GM19455 (cell line): ENCODE results near the gene GPC5.
A peak's percentile ranks its signal among the peaks of the same experiment; 100 is the strongest.
"Not testable (repeated sequence)": the region's sequence is repeated elsewhere in the genome, so short reads cannot be mapped to it uniquely, and the experiment has no call there.

ENCODE experiments used
- ATAC-seq: cut with Tn5 transposase; IDR thresholded peaks from one replicate; pipeline ENCODE4 v1.9.1; 2021; ENCODE audit not compliant: unreplicated experiment

The GPC5 gene

DNA sequence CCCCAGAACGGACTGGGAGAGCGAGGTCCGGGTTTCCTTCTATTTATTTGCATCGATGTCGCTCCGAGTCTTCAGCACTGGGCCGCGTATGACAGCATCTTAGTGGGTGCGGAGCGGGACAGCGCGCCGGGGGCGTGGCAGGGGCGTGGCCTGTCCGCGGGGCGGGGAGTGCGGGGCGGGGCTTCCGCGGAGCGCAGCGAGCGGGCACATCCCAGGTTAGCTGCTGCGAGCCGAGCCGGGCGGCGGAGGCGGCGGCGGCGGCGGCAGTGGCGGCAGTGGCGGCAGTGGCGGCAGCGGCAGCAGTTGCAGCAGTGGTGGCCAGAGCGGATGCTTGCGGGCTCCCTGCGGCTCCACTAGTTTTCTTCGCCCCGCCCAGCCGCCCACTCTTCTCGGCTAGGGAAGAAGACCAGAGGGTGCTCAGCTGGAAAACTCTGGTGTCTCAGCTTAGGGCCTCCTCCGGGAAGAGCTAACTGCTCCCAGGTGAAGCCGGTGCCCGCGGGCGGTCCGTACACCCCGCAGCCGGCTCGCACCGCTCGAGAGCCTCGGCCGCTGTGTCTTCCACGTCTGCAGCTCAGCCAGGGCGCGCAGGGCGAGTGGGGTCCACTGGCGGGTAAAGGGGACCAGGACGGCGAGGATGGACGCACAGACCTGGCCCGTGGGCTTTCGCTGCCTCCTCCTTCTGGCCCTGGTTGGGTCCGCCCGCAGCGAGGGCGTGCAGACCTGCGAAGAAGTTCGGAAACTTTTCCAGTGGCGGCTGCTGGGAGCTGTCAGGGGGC, at the start of gene GPC5:
Gene GPC5, plus strand, starts transcription at position 209 of the 776 bp plus-strand sequence.
- ATAC-seq, result peak; percentile 95

DNA sequence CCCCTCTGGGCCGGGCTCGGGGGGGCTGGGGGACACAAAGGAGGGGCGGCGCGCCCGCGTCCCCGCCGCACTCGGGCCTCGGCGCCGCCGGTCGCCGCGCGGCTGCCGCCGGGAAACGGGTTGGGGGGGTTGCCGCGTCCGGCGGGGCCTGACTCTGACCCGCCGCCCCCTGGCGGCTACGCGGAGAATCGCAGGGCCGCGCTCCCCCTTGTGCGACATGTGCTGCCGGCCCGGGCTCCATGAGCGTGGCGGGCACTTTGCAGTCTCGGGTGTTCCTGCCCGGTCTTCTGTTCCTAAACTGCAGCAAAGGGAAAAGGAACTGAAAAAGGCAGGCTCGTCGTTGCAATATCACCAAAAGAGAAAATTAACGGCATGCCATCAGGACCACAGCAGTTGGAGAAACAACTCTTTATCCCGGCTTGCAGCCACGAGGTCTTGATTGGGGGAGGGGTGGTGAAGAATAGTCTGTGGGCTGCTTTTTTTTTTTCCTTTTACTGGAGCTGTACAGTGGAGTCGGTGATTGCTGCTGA, 49.5 kb upstream of the GPC5 start:
- peak; percentile 53 for ATAC-seq

DNA sequence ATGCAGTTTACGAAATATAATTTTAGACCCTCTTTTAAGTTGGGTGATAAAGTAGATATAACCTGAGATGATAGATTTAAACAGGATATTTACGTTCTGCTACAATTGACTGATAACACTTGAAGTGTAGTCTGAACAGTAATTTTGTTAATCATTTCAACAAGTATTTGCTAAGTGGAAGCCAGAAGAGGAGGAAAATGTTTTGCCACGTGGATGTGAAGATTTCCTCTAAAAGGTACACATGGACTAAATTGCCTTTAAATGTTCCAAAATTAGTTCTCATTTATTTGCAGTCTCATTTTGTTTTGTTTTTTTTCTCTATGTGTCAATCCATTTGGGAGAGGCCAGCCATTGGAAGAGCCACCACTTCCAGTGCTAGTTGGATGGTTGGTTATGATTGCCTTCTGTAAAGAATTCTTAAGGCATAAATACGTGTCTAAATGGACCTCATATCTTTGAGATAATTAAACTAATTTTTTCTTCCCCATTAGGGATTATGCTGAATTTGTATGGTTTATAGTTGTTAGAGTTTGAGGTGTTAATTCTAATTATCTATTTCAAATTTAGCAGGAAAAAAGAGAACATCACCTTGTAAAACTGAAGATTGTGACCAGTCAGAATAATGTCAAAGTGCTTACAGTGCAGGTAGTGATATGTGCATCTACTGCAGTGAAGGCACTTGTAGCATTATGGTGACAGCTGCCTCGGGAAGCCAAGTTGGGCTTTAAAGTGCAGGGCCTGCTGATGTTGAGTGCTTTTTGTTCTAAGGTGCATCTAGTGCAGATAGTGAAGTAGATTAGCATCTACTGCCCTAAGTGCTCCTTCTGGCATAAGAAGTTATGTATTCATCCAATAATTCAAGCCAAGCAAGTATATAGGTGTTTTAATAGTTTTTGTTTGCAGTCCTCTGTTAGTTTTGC, 48.2 kb upstream of the GPC5 start:
- ATAC-seq, result no peak

DNA sequence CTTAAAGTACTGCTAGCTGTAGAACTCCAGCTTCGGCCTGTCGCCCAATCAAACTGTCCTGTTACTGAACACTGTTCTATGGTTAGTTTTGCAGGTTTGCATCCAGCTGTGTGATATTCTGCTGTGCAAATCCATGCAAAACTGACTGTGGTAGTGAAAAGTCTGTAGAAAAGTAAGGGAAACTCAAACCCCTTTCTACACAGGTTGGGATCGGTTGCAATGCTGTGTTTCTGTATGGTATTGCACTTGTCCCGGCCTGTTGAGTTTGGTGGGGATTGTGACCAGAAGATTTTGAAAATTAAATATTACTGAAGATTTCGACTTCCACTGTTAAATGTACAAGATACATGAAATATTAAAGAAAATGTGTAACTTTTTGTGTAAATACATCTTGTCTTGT, 47.3 kb upstream of the GPC5 start:
- no peak for ATAC-seq

DNA sequence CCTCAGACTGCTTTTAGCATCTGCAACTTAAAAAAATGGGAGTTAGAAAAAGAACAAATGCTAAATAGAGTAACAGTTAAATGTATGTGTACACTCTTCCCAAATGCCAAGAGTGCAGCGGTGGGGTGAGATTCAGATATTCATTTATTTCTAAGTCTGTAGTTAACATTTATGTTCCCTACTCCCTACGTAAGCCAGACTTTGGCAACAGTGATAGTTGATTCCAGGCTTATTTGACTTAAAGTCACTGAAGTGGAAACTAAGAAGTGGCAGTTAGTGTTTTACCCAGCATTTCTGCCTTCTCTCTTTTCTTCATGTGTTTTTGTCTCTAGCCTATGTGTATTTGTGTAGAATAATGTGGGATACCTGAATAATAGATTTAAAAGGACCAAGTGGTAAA, 46.4 kb upstream of the GPC5 start:
- ATAC-seq, result no peak

DNA sequence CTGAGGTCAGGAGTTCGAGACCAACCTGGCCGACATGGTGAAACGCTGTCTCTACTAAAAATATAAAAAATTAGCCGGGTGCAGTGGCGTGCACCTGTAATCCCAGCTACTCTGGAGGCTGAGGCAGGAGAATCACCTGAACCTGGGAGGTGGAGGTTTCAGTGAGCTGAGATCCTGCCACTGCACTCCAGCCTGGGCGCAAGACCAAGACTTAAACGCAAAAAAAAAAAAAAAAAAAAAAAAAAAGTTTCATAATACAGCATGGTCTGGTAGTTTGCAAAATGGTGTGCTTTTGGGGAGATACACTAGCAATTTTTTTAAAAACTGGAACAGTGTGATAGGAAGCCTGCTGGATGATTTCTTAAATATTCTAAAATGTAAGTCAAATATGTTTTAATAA, 45.5 kb upstream of the GPC5 start:
- not testable (repeated sequence) for ATAC-seq

DNA sequence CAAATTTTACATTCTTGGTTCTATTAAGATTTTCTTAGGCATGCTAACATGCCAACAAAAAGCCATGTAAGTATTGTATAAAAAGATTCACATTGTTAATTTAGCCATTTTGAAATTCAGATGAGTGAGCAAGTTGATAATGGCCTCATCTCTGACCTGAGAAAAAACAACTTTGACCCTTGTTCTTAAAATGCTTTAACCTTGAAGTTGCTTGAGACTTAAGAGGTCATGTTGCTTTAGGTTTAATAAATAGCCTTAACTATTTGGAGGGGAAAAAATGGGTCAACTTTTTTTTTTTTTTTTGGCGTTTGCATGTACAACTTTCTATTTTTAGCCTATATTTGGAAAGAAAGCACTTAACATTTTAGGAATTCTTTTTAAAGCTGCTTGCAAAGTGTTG, 44.9 kb upstream of the GPC5 start:
- no peak for ATAC-seq

DNA sequence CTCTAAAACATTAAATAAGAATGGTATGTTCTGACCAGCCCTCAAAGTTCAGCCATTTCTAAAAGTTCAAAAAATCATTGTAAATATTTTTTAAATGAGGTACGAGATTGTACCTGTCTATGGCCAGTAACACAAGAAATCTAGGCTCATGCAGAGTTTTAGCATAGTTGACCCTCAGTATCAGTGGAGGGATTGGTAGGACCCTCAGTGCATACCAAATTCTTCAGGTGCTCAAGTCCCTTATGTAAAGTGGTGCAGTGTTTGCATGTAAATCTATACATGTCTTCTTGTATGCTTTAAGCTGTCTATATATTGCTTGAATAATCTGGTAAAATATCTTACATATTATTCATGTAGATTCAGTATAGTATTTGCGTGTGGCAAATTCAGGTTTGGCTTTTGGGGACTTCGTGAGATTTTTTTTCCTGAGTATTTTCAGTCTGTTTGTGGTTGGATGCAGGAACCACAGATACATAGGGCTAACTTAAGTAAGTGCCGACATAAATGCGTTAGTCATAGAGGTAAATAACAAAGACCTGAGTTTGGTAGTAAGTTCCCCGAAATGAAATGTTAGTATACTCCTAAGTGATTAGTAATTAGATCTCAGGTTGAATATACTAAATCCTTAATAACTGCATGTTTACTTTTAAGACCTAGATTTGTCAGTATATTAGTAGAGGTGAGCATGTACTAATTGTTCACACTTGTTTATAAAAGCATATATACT, 43.2 kb upstream of the GPC5 start:
- no peak for ATAC-seq

DNA sequence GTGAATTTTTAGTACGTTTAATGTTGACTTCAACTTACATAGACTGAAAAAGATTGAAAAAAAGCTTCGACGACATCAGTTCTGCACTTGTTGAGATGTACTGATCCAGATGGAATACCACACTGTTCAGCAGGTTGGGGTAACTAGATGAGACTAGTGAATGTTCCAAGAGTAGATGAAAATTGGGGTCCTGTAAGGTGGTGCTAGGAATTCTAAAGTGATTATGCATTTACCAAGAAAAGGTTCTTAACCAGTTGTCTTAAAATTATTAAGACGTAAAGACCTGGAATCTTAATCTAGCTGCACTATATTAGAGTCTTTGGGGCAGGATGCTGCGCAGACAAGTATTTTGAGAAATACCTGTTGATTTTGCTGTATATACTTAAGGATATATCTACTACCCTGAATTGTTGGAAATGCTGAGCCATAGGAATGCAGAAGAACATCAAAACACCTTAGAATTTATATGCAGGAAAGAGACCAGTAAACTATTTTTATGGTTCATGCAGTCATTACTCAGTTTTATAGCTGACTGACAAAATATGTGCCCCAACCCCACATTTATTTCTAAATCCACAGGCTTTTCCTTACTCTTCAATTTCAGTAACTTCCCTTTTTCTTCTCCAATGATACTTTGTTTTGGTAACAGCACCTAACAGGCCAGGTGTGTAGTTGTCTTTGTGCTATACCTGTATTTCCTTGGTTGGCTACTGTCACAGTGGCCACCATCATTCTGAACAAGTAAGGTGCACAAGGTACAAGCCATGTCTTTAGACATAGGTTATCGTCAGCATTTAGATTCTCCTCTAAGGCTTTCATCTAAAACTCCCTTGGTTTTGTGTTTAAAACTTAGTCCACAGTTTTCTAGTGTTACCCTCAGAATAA, 42.4 kb upstream of the GPC5 start:
- no peak for ATAC-seq

DNA sequence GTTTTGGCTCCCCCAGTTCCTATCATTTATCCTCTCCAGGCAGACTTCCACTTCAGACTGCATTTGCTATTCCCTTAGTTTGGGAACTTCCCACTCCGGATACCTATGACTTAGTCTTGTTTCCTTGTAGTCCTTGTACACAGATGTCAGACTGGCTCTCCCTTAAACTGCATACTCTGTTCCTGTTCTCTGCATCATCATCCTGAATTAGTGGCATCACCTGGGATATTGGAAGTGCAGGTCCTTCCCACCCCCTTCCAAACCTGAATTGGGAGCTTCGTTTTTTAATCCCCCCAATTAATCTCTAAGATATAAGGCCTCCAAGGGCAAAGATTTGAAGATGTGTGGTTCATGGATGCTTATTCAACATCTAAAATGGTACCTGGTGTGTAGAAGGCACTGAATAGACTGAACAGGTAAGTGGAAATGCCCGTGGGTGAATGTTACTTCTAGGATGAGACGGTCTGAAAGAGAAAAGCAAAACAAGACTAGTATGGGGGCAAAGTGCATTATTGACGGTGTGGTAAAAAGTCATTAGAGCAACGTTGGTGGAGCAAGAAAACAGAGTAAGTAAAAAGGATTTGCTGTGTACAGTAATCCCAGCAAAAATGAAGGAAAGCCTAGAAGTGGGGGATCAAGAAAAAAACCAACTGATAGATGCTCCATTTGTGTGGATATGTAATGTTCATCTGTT, 41.4 kb upstream of the GPC5 start:
- no peak for ATAC-seq

DNA sequence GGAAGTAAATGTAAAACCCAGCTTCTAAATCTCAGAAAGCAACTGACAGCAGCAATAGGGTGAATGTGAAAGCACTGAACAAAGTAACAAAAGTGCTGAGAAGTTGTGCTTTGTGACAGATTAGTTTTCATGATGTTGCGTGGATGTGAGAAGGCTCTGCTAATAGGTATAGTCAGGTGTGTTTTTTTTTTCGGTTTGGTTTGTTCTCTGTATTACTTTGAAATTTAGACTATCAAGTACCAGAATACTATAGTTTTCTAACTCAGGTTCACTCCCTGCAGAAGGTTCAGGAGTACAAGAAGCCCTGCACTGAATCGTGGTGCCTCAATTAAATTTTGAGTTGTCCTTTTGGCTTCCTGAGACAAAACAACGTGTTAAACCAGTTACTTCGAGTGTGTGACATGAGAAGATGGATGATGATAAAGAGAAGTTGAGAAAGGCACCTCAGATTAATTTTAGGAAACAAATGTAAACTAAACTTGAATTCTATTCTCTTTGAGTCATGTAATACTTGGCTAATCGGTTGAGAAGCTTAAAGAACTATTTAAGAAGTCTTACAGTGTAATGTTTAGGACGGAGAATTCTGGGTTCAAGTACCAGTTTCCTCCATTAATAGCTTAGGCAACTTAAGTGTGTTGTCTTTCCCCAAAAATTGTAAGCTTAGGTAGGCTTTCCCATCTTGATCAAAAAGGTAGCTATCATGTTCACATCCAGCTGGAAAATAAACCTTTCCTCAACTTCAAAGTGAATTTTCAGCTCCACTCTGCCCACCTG, 40.6 kb upstream of the GPC5 start:
- ATAC-seq, result no peak

DNA sequence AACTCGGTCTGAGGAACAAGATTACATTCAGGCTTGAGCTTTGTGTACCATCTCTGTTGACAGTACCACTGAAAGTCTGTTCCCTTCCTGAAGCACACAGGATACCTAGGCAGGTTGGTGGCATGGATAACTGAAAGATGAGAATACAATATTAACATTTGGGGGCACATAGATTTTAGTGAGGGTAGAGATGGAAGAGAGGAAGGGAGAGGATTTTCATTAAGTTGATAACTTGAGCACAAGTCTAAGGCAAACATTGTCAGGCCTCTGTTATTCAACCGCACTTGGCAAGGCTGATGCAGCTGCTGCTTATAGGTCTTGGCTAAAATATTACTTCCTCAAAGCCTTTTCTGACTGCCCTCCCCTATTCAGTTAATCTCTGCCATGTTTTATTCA, 40.0 kb upstream of the GPC5 start:
- no peak for ATAC-seq

DNA sequence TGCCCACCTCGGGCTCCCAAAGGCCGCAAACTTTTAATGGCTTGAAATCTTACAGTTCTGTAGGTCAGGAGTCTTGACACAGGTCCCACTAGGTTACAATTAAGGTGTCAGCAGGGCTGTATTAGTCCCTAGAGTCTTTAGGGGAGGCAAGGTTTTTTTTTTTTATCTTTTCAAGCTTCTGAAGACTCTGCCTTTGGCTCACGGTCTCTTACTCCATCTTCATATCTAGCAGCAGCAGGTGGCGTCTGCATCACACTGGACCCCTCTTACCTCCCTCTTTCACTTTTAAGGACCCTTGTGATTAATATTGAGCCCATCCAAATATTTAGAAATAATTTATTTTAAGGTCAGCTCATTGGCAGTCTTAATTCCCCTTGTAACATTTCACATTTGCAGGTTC, 39.3 kb upstream of the GPC5 start:
- ATAC-seq, result no peak

DNA sequence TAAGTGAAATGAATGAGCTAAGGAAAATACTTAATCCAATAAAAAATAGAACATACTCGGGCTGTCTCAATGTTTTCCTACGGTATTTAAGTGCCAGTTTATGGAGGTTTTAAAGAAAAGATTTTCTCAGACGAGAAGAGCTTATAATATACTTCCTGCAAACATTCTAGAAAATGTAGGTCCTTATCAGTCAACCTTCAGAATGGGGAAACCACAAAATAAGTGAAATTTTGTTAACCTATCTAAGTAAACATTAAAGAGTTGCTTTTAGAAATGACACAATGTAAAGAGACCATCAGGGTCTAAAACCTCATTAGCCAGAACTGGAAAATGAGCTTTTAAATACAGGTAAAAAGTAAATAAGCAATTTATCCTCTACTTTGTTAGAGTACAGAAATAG, 38.8 kb upstream of the GPC5 start:
- no peak for ATAC-seq

DNA sequence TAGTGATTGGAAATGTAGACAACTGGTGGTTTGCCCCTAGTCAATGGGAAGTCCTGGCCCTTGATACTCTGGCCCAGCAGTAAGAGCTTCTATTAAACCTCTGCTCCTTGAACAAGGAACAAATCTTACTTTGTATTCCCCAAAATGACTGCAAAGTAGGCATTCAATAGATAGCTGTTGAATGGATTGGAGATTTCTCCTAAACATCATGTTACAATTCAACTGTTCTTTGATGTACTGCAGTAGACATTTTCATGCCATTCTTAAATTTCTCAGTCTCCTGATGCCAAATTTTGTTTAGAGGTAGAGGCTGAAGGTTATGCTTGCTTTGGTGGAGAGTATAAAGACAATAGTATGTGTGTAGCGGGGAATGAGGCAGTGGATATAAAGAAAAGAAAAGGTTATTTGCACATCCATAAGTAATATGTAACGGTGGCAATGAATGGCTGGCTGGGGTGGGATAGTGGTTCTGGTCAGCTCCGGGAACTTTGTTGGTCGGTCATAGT, 38.1 kb upstream of the GPC5 start:
- no peak for ATAC-seq

DNA sequence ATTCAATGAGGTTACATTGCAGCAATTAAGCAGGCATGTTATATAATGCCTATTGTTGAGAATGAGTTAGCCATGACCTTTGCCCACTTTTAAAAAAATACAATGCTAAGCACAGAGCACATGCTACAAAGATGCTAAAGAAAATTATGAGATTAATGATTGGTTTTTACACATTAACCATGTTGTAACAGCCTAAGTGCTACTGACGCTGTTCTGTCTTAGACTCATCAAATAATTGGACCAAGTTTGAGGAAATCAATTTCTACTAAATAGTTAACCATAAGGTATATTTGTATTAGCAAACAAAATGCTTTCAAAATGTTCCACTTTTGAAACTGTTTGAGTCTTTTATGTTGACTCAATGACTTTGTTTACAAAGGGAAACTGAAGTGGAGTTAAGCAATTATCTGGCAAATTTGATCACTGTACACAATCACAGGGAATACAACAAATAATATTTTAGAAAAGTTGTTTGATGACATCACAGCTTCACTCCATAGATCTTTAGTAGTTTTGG, 36.6 kb upstream of the GPC5 start:
- no peak for ATAC-seq

DNA sequence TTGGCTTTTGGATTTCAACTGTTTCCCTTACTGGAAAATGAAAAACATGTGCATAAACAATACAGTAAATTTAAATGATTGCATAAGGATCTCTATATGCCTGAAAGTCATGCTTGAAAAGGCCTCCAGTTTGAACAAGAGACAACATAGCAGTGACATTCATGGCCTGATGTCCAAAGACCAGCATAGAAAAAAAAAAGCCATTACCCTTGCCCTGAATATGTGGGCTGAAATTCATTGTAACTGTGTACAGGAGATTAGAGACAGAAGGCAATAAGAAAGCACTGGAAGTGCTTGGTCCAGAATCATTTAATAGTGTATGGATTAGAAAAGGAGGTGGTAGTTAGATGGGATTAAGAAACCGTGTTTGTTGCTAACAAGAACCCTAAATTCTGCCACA, 35.5 kb upstream of the GPC5 start:
- no peak for ATAC-seq

DNA sequence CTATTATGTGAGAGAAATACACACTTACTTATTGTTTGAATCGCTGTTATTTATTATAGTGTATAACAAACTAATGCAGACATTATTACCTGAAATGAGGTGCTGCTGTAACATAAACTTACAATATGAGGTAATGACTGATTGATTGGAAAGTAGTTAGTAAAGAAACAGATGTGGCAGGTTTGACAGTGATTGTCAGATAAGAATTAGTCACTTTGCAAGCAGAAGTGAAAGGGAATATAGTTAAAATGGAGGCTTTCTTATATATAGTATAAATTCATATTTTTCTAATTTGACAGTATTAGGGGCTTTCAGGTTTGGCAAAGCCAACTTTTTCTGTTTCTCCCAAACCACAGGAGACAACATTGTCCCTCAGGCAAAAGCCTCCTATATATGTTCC, 30.3 kb upstream of the GPC5 start:
- ATAC-seq, result no peak
